OCI-LY7 (cell line): Measurements from ENCODE around the gene CFAP74. TPM values are rescaled to one million over a fixed set of nuclear protein-coding genes. Genes with fewer than 3 reads are reported as not detected.

Experiments used
- BruUV-seq: library from RNA; stranded (reverse); fragments of 400-500 nt; replicated peaks from 2 replicates; lab custom pipeline; 2021; lab: Mats Ljungman, UMichigan
- CTCF ChIA-PET: fragments of 300-600 bp; sonication (Branson Sonifier 250); formaldehyde crosslinking; loops from one replicate; lab custom pipeline; 2022; ENCODE audit warnings: antibody characterized with exemption; ENCODE audit not compliant: unreplicated experiment; lab: Charles Lee
- POLR2A ChIA-PET: fragments of 300-600 bp; sonication (Branson Sonifier 250); formaldehyde crosslinking; loops from one replicate; lab custom pipeline; 2022; ENCODE audit warnings: antibody characterized with exemption; lab: Charles Lee
- DNase-seq: peaks from one replicate; pipeline ENCODE4 v3.0.0-alpha.2; 2015; ENCODE audit warnings: low spot score
- H2AFZ ChIP-seq: fragments of 200-600 bp; sonication (generic), shearing (Covaris generic); 2 replicates; pipeline ENCODE4 v1.6.1; 2014; ENCODE audit warnings: mild to moderate bottlenecking, antibody characterized with exemption, low read length, moderate library complexity
- H3K27ac ChIP-seq: fragments of 200-600 bp; sonication (generic); 2 replicates; pipeline ENCODE4 v1.5.1; 2014; ENCODE audit warnings: mixed run types, low read depth, mild to moderate bottlenecking, moderate library complexity, low read length, inconsistent platforms; ENCODE audit not compliant: poor library complexity, severe bottlenecking
- H3K36me3 ChIP-seq: fragments of 200-600 bp; sonication (generic); 2 replicates; pipeline ENCODE4 v1.6.1; 2014; ENCODE audit warnings: mild to moderate bottlenecking, antibody characterized with exemption, low read length, moderate library complexity, mixed read lengths; ENCODE audit not compliant: insufficient read depth
- H3K4me1 ChIP-seq: fragments of 200-600 bp; sonication (generic); 2 replicates; pipeline ENCODE4 v1.5.1; 2014; ENCODE audit warnings: mild to moderate bottlenecking, low read length; ENCODE audit not compliant: insufficient read depth, poor library complexity, severe bottlenecking
- H3K4me2 ChIP-seq: fragments of 200-600 bp; sonication (generic); 2 replicates; pipeline ENCODE4 v1.6.1; 2014; ENCODE audit warnings: mild to moderate bottlenecking, low read length
- H3K4me3 ChIP-seq: fragments of 200-600 bp; sonication (generic); 2 replicates; pipeline ENCODE4 v1.5.1; 2014; ENCODE audit warnings: mild to moderate bottlenecking, low read depth, low read length; ENCODE audit not compliant: poor library complexity, severe bottlenecking
- H3K79me2 ChIP-seq: fragments of 200-600 bp; sonication (generic); 2 replicates; pipeline ENCODE4 v1.6.1; 2016; ENCODE audit warnings: low read depth, mild to moderate bottlenecking, low read length, moderate library complexity, mixed read lengths; ENCODE audit not compliant: insufficient read depth
- H3K9me2 ChIP-seq: fragments of 200-600 bp; sonication (generic); 2 replicates; pipeline ENCODE4 v1.6.1; 2016; ENCODE audit warnings: mild to moderate bottlenecking, low read length, mixed read lengths; ENCODE audit not compliant: insufficient read depth
- H3K9me3 ChIP-seq: fragments of 200-600 bp; sonication (generic); 2 replicates; pipeline ENCODE4 v1.6.1; 2014; ENCODE audit warnings: mild to moderate bottlenecking, mixed run types, low read length, mixed read lengths
- H4K20me1 ChIP-seq: fragments of 200-600 bp; sonication (generic); 2 replicates; pipeline ENCODE4 v1.6.1; 2014; ENCODE audit warnings: mild to moderate bottlenecking, antibody characterized with exemption, low read length, moderate library complexity, mixed read lengths; ENCODE audit not compliant: insufficient read depth
- CTCF ChIP-seq: fragments of 200-600 bp; sonication (generic); conservative IDR thresholded peaks from 2 replicates; pipeline ENCODE4 v1.5.1; 2014; ENCODE audit warnings: mild to moderate bottlenecking, antibody characterized with exemption, low read length, moderate library complexity, mixed read lengths
- EZH2phosphoT487 ChIP-seq: fragments of 200-600 bp; sonication (generic); IDR thresholded peaks from 2 replicates; pipeline ENCODE4 v1.6.1; 2018; ENCODE audit warnings: low read depth, borderline replicate concordance, mild to moderate bottlenecking, mixed run types, antibody characterized with exemption, low read length, moderate library complexity, mixed read lengths
- intact Hi-C: fragments of 100-400 bp; cut with micrococcal nuclease; formaldehyde crosslinking; loops from one replicate; pipeline ENCODE4 v1.10.0; 2022; ENCODE audit not compliant: unreplicated experiment
- total RNA-seq, 2 experiments: library from RNA; depleted of rRNA in 1 of 2; stranded (reverse); fragments of >200 nt in 1 of 2; shearing (Covaris generic) in 1 of 2; gene quantifications; 2 replicates each; pipeline ENCODE4 v1.2.3, GENCODE V29; 2014 to 2022

Gene CFAP74
- total RNA-seq, 2 experiments from 2014 or later, result not detected

- no peaks in the 10 kb centered on the region for H3K9me2 ChIP-seq
- ChIA-PET CTCF (no interaction called here), POLR2A (no interaction called here)
- H4K20me1 ChIP-seq, result no peaks in the 10 kb centered on the region
- no peak overlapping the region for H2AFZ ChIP-seq
- TF ChIP-seq CTCF, result no peak
- TF ChIP-seq EZH2phosphoT487, result no peak
- no peaks in the 10 kb centered on the region for H3K36me3 ChIP-seq
- H3K4me1 ChIP-seq, result no peaks in the 10 kb centered on the region
- H3K4me2 ChIP-seq, result no peak overlapping the region
- no peak for DNase-seq
- H3K27ac ChIP-seq, result no peak overlapping the region
- H3K9me3 ChIP-seq, result no peaks in the 10 kb centered on the region
- no peaks in the 10 kb centered on the region for H3K79me2 ChIP-seq
- intact Hi-C loops, result no loop called here
- no TSS peak for BruUV-seq
- H3K4me3 ChIP-seq, result no peak overlapping the region
Observed at GRCh38 chr1:2020310-2020655, 16.7 kb upstream of the CFAP74 start.

GRCh38 chr1:2019571-2020309, 16.2 kb upstream of the CFAP74 start:
- Histone ChIP-seq H3K9me2 (no peaks in the 10 kb centered on the region), H2AFZ (no peak overlapping the region), H3K4me3 (no peak overlapping the region), H4K20me1 (no peaks in the 10 kb centered on the region), H3K4me1 (no peaks in the 10 kb centered on the region), H3K27ac (no peak overlapping the region), H3K9me3 (no peaks in the 10 kb centered on the region), H3K36me3 (no peaks in the 10 kb centered on the region), H3K4me2 (no peak overlapping the region), H3K79me2 (no peaks in the 10 kb centered on the region)
- ChIA-PET CTCF (no interaction called here), POLR2A (no interaction called here)
- intact Hi-C loops, result no loop called here
- TF ChIP-seq CTCF (no peak), EZH2phosphoT487 (no peak)
- BruUV-seq, result no TSS peak
- DNase-seq, result no peak

- no peaks in the 10 kb centered on the region for H3K9me3 ChIP-seq
- H4K20me1 ChIP-seq, result no peaks in the 10 kb centered on the region
- DNase-seq, result no peak
- H3K4me2 ChIP-seq, result no peak within 1 kb of the TSS
- CTCF ChIA-PET, result no interaction called here
- no TSS peak for BruUV-seq
- POLR2A ChIA-PET, result no interaction called here
- no peak for TF ChIP-seq CTCF
- TF ChIP-seq EZH2phosphoT487, result no peak
- intact Hi-C loops, result no loop called here
- H3K36me3 ChIP-seq, result no peaks in the 10 kb centered on the region
- H3K4me3 ChIP-seq, result no peak within 1 kb of the TSS
- no peak within 1 kb of the TSS for H3K27ac ChIP-seq
- no peak within 1 kb of the TSS for H2AFZ ChIP-seq
- no peaks in the 10 kb centered on the region for H3K4me1 ChIP-seq
- no peaks in the 10 kb centered on the region for H3K79me2 ChIP-seq
- no peaks in the 10 kb centered on the region for H3K9me2 ChIP-seq
Observed at GRCh38 chr1:2019172-2019543, 15.6 kb upstream of the CFAP74 start, which contains the start of gene GABRD. GABRD (plus strand) TSS chr1:2019345; CDS start chr1:2019424, 79 bp downstream.
